Trophoblast cell (in vitro differentiated cells and primary cell): Measurements from ENCODE around the gene CDH24.

Source experiments
- DNase-seq, 2 donors: peaks; one replicate each; pipeline ENCODE4 v3.0.0-alpha.2; 2016
- H2AFZ ChIP-seq: 2 replicates; pipeline ENCODE4 v1.6.1; 2013; ENCODE audit warnings: low read length, moderate library complexity, mild to moderate bottlenecking; ENCODE audit not compliant: insufficient read depth, poor library complexity
- H2AK5ac ChIP-seq: 2 replicates; pipeline ENCODE4 v1.6.1; 2013; ENCODE audit warnings: mild to moderate bottlenecking, low read length
- H2BK120ac ChIP-seq: 2 replicates; pipeline ENCODE4 v1.6.1; 2013; ENCODE audit warnings: low read length, mild to moderate bottlenecking, moderate library complexity; ENCODE audit not compliant: insufficient read depth, poor library complexity
- H2BK12ac ChIP-seq: 2 replicates; pipeline ENCODE4 v1.6.1; 2013; ENCODE audit warnings: mild to moderate bottlenecking, low read length, moderate library complexity
- H2BK5ac ChIP-seq: 2 replicates; pipeline ENCODE4 v1.6.1; 2013; ENCODE audit warnings: low read length, low read depth, moderate library complexity, mild to moderate bottlenecking; ENCODE audit not compliant: poor library complexity
- H3K14ac ChIP-seq: 2 replicates; pipeline ENCODE4 v1.6.1; 2013; ENCODE audit warnings: mild to moderate bottlenecking, low read length
- H3K18ac ChIP-seq: 2 replicates; pipeline ENCODE4 v1.6.1; 2013; ENCODE audit warnings: mild to moderate bottlenecking, low read length
- H3K23ac ChIP-seq: 2 replicates; pipeline ENCODE4 v1.6.1; 2013; ENCODE audit warnings: low read length
- H3K27ac ChIP-seq: 2 replicates; pipeline ENCODE4 v1.5.1; 2013; ENCODE audit warnings: low read depth, mild to moderate bottlenecking, inconsistent platforms, low read length, moderate library complexity
- H3K27me3 ChIP-seq: 2 replicates; pipeline ENCODE4 v1.6.1; 2013; ENCODE audit warnings: inconsistent platforms, mild to moderate bottlenecking, low read length, moderate library complexity; ENCODE audit not compliant: insufficient read depth
- H3K36me3 ChIP-seq, 2 experiments: 1 replicate in 1 of 2; 2 replicates in 1 of 2; pipeline ENCODE4 v1.6.1; 2013; ENCODE audit warnings: low read length in 2 of 2, mild to moderate bottlenecking in 2 of 2, moderate library complexity in 1 of 2; ENCODE audit not compliant: insufficient read depth in 2 of 2, control insufficient read depth in 1 of 2
- H3K4ac ChIP-seq: 2 replicates; pipeline ENCODE4 v1.6.1; 2013; ENCODE audit warnings: low read depth, mild to moderate bottlenecking, low read length, moderate library complexity
- H3K4me1 ChIP-seq, 2 experiments: 1 replicate in 1 of 2; 2 replicates in 1 of 2; pipeline ENCODE4 v1.6.1; 2013; ENCODE audit warnings: low read length in 2 of 2, mild to moderate bottlenecking in 2 of 2, moderate library complexity in 1 of 2; ENCODE audit not compliant: insufficient read depth in 2 of 2, control insufficient read depth in 1 of 2
- H3K4me2 ChIP-seq: 2 replicates; pipeline ENCODE4 v1.6.1; 2013; ENCODE audit warnings: inconsistent platforms, mild to moderate bottlenecking, low read length, moderate library complexity
- H3K4me3 ChIP-seq: 2 replicates; pipeline ENCODE4 v1.5.1; 2013; ENCODE audit warnings: mild to moderate bottlenecking, low read depth, low read length, inconsistent platforms
- H3K79me1 ChIP-seq: one replicate; pipeline ENCODE4 v1.6.1; 2013; ENCODE audit warnings: low read length
- H3K79me2 ChIP-seq: 2 replicates; pipeline ENCODE4 v1.6.1; 2013; ENCODE audit warnings: low read length, mild to moderate bottlenecking; ENCODE audit not compliant: control insufficient read depth, insufficient read depth, poor library complexity
- H3K9ac ChIP-seq: 2 replicates; pipeline ENCODE4 v1.6.1; 2013; ENCODE audit warnings: mild to moderate bottlenecking, low read length
- H3K9me3 ChIP-seq: 2 replicates; pipeline ENCODE4 v1.6.1; 2013; ENCODE audit warnings: low read depth, mild to moderate bottlenecking, control low read depth, inconsistent platforms, low read length; ENCODE audit not compliant: insufficient read depth
- H4K12ac ChIP-seq: 2 replicates; pipeline ENCODE4 v1.6.1; 2013; ENCODE audit warnings: low read depth, mild to moderate bottlenecking, low read length, moderate library complexity
- H4K8ac ChIP-seq: 2 replicates; pipeline ENCODE4 v1.6.1; 2013; ENCODE audit warnings: low read depth, mild to moderate bottlenecking, low read length, moderate library complexity
- H4K91ac ChIP-seq: one replicate; pipeline ENCODE4 v1.6.1; 2013; ENCODE audit warnings: low read depth, mild to moderate bottlenecking, low read length, moderate library complexity
- WGBS: extraction: QIAGEN DNeasy Blood & Tissue Kit; methylation state at CpG from one replicate; pipeline ENCODE4 v1.1.7; 2013; ENCODE audit warnings: missing lambda C conversion rate; ENCODE audit not compliant: insufficient read length, insufficient coverage; ENCODE audit errors: extremely low coverage; 5-methylcytosine and 5-hydroxymethylcytosine counted together

CDH24 gene

DNA sequence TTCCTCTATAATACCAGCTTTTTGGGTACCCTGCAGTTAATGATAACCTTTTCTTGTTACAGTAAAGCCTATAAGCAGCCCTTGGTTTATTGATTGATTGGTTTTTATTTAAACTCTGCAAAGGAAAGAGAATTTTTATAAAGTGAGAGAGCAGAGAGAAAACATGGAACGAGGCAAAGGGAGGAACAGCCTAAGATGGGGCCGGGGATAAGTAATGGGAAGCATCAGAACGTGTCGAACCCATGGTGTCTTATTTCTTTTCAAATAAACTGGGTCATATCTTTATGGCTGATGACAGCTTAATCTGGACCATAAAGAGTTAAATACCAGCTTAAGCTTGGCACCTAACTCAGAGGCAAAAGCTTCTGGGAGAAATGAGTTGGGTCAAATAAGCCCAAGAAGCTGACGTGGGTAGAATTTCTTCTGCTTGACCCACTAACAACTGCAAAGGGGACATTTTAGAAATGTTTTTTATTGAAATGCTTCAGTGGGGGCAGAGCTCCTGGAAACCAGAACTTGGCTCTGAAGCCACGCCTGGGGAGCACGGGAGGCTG lies 35.4 kb downstream of the CDH24 start:
- H3K4me2 ChIP-seq, result no peak overlapping the region
- no peak overlapping the region for H3K4ac ChIP-seq
- H4K12ac ChIP-seq, result no peak overlapping the region
- no peak overlapping the region for H2AFZ ChIP-seq
- H3K18ac ChIP-seq, result no peak overlapping the region
- no peaks in the 10 kb centered on the region for H3K79me2 ChIP-seq
- WGBS, result no CpG with 5 or more reads among the region's 7 CpGs
- H4K8ac ChIP-seq, result no peak overlapping the region
- no peak overlapping the region for H2BK12ac ChIP-seq
- no peak overlapping the region for H3K9ac ChIP-seq
- no peak overlapping the region for H2AK5ac ChIP-seq
- no peak for DNase-seq
- H3K27me3 ChIP-seq, result no peaks in the 10 kb centered on the region
- no peaks in the 10 kb centered on the region for H3K9me3 ChIP-seq
- H3K14ac ChIP-seq, result no peak overlapping the region
- H4K91ac ChIP-seq, result no peak overlapping the region
- H3K36me3 ChIP-seq, result peaks cover 14 to 18% of the 10 kb centered on the region in 2 experiments
- H2BK5ac ChIP-seq, result no peak overlapping the region
- no peaks in the 10 kb centered on the region for H3K79me1 ChIP-seq
- H3K4me3 ChIP-seq, result no peak overlapping the region
- no peak overlapping the region for H2BK120ac ChIP-seq
- no peak overlapping the region for H3K23ac ChIP-seq
- H3K27ac ChIP-seq, result no peak overlapping the region
- no peaks in the 10 kb centered on the region for H3K4me1 ChIP-seq

DNA sequence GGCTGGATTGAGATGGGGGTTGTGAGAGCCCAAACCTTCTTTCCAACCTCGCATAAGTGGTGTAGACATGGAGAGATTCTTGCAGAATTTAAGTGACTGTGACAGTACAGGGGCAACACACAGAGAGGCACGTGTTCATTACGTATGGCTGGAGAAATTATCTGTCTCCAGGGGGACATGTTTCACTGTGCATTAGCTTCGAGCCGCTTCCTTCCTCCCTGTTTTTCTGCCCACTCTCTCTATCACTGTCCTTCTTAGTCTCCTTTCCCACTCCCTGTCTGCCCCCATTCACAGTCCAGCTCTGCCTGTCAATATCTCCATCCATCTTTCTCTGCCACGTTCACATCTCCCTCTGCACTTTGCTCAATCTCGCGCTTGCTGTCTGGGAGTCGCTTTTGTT lies 35.9 kb downstream of the CDH24 start:
- Histone ChIP-seq H4K8ac (no peak overlapping the region), H3K4me1 (no peaks in the 10 kb centered on the region), H3K4ac (no peak overlapping the region), H3K27me3 (no peaks in the 10 kb centered on the region), H3K4me3 (no peak overlapping the region), H2BK12ac (no peak overlapping the region), H3K27ac (no peak overlapping the region), H4K91ac (no peak overlapping the region), H2BK5ac (no peak overlapping the region), H2BK120ac (no peak overlapping the region), H2AFZ (no peak overlapping the region), H3K79me2 (no peaks in the 10 kb centered on the region), H3K18ac (no peak overlapping the region), H3K14ac (no peak overlapping the region), H3K36me3 (peaks cover 11 to 17% of the 10 kb centered on the region in 2 experiments), H3K79me1 (no peaks in the 10 kb centered on the region), H2AK5ac (no peak overlapping the region), H3K9ac (no peak overlapping the region), H3K9me3 (no peaks in the 10 kb centered on the region), H3K23ac (no peak overlapping the region), H4K12ac (no peak overlapping the region), H3K4me2 (no peak overlapping the region)
- no CpG with 5 or more reads among the region's 9 CpGs for WGBS
- no peak for DNase-seq

DNA sequence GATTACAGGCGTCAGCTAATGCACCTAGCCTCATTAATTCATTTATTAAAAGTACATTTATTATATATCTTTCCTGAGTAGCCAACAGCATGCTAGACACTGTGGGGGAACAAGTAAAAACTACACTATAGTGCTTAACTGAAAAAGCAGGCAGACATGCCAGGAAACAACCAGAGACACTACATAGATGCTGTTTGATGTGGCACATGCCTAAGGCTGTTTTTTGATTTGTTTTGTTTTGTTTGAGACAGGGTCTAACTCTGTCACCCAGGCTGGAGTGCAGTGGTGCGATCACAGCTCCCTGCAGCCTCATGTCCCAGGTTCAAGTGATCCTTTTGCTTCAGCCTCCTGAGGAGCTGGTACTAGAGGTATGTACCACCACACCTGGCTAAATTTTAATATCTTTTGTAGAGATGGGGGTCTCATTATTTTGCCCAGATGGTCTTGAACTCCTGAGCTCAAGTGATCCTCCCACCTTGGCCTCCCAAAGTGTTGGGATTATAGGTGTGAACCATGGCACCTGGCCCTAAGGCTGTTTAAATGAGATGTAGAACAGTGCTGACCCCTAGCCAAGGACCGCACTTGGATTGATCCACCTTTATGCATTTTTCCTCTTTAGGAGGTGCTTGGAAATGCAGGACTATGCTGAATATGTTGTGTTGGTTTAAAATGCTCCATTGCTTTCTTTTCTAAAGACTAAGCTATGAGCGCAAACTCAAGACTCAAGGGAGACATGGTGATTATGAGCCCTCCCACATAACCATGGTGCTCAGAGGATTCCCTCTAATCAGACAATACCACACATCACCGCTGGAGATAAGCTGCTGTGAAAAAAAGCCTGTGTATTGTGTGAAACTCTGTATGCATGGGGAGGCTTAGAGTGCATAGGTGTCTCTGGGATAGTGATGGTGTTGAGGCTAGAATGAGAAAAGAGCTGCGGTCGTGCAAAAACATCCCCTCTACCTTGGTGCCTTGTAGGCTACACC lies 36.9 kb downstream of the CDH24 start:
- H2BK12ac ChIP-seq, result no peak overlapping the region
- H3K4me2 ChIP-seq, result no peak overlapping the region
- no peak for DNase-seq
- no peak overlapping the region for H3K4ac ChIP-seq
- H4K12ac ChIP-seq, result no peak overlapping the region
- H3K27ac ChIP-seq, result no peak overlapping the region
- H3K14ac ChIP-seq, result no peak overlapping the region
- H3K79me2 ChIP-seq, result no peaks in the 10 kb centered on the region
- H3K36me3 ChIP-seq, result peaks cover 4 to 7% of the 10 kb centered on the region in 2 experiments
- H3K4me1 ChIP-seq, result no peaks in the 10 kb centered on the region
- no peak overlapping the region for H3K18ac ChIP-seq
- no peaks in the 10 kb centered on the region for H3K9me3 ChIP-seq
- no peak overlapping the region for H4K8ac ChIP-seq
- H3K9ac ChIP-seq, result no peak overlapping the region
- no peak overlapping the region for H4K91ac ChIP-seq
- no peak overlapping the region for H3K4me3 ChIP-seq
- no peaks in the 10 kb centered on the region for H3K79me1 ChIP-seq
- no peak overlapping the region for H2BK120ac ChIP-seq
- no peak overlapping the region for H2AK5ac ChIP-seq
- H3K23ac ChIP-seq, result no peak overlapping the region
- no CpG with 5 or more reads among the region's 7 CpGs for WGBS
- no peak overlapping the region for H2BK5ac ChIP-seq
- H3K27me3 ChIP-seq, result no peaks in the 10 kb centered on the region
- H2AFZ ChIP-seq, result no peak overlapping the region

DNA sequence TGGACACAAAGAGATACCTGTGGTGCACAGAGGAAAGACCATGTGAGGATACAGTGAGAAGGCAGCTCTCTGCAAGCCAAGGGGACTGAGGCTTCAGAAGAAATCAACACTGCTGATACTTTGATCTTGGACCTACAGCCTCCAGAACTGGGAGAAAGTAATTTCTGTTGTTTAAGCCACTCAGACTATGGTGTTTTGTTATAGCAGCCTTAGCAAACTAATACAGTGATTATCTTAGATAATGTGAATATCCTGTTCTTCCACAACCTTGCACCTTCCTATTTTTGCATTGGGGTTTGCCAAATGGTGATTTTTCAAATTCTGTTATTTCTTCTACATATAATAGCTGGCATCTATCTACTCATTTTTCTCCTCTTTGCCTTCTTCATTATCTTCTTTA lies 39.2 kb downstream of the CDH24 start:
- Histone ChIP-seq H3K79me2 (no peaks in the 10 kb centered on the region), H3K27me3 (no peaks in the 10 kb centered on the region), H3K79me1 (no peaks in the 10 kb centered on the region), H2BK5ac (no peak overlapping the region), H3K27ac (no peak overlapping the region), H3K23ac (no peak overlapping the region), H2BK120ac (no peak overlapping the region), H3K9ac (no peak overlapping the region), H3K9me3 (no peaks in the 10 kb centered on the region), H2AFZ (no peak overlapping the region), H3K4ac (no peak overlapping the region), H3K36me3 (no peaks in the 10 kb centered on the region), H3K4me1 (no peaks in the 10 kb centered on the region), H3K14ac (no peak overlapping the region), H3K4me3 (no peak overlapping the region), H4K12ac (no peak overlapping the region), H3K18ac (no peak overlapping the region), H2AK5ac (no peak overlapping the region), H4K8ac (no peak overlapping the region), H4K91ac (no peak overlapping the region), H3K4me2 (no peak overlapping the region), H2BK12ac (no peak overlapping the region)
- no peak for DNase-seq
